ENCODE data around the gene CEACAM19.
"Not testable (repeated sequence)": the region's sequence is repeated elsewhere in the genome, so short reads cannot be mapped to it uniquely, and the experiment has no call there.

DNA sequence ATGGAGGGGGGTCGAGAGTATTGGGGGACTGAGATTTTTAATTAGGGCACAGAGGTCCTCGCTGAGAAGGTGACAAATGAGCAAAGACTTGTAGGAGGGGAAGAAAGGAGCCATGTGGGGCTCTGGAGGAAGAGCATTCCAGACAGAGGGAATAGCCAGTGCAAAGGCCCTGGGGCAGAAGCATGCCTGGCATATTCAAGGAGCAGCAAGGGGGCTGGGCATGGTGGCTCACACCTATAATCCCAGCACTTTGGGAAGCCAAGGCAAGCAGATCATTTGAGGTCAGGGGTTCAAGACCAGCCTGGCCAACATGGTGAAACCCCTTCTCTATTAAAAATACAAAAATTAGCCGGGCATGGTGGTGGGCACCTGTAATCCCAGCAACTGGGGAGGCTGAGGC lies 13.1 kb downstream of the CEACAM19 start:
- TF ChIP-seq FOS (IDR thresholded peaks at IDR 0.05; ENCODE audit: extremely low read depth, insufficient read length); SP2 (IDR thresholded peaks at IDR 0.05; ENCODE audit: extremely low read depth, low read depth, low read length, poor library complexity, severe bottlenecking); POLR3A (IDR thresholded peaks at IDR 0.05; ENCODE audit: borderline replicate concordance, extremely low read depth, insufficient read depth, insufficient read length); CHD2 (IDR thresholded peaks at IDR 0.05; ENCODE audit: low read depth, low read length); ZKSCAN3 (CRISPR knock-in tag; IDR thresholded peaks at IDR 0.05); POLR2AphosphoS5 (IDR thresholded peaks at IDR 0.05; ENCODE audit: control insufficient read depth, insufficient read depth, low read depth, low read length); SRF (CRISPR knock-in tag; IDR thresholded peaks at IDR 0.05); POLR2A (conservative IDR thresholded peaks at IDR 0.05): not testable (repeated sequence)
- TF ChIP-seq, protein P1, sequence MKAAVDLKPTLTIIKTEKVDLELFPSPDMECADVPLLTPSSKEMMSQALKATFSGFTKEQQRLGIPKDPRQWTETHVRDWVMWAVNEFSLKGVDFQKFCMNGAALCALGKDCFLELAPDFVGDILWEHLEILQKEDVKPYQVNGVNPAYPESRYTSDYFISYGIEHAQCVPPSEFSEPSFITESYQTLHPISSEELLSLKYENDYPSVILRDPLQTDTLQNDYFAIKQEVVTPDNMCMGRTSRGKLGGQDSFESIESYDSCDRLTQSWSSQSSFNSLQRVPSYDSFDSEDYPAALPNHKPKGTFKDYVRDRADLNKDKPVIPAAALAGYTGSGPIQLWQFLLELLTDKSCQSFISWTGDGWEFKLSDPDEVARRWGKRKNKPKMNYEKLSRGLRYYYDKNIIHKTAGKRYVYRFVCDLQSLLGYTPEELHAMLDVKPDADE (conservative IDR thresholded peaks at IDR 0.05; ENCODE audit: control insufficient read depth, low read depth, low read length), result not testable (repeated sequence)
- TF ChIP-seq, protein P2, sequence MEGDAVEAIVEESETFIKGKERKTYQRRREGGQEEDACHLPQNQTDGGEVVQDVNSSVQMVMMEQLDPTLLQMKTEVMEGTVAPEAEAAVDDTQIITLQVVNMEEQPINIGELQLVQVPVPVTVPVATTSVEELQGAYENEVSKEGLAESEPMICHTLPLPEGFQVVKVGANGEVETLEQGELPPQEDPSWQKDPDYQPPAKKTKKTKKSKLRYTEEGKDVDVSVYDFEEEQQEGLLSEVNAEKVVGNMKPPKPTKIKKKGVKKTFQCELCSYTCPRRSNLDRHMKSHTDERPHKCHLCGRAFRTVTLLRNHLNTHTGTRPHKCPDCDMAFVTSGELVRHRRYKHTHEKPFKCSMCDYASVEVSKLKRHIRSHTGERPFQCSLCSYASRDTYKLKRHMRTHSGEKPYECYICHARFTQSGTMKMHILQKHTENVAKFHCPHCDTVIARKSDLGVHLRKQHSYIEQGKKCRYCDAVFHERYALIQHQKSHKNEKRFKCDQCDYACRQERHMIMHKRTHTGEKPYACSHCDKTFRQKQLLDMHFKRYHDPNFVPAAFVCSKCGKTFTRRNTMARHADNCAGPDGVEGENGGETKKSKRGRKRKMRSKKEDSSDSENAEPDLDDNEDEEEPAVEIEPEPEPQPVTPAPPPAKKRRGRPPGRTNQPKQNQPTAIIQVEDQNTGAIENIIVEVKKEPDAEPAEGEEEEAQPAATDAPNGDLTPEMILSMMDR (IDR thresholded peaks at IDR 0.05 in 2 of 3, conservative IDR thresholded peaks at IDR 0.05 in 1 of 3; ENCODE audit: insufficient read depth in 2 of 3, low read depth in 1 of 3, low read length in 3 of 3), result not testable (repeated sequence)
